OCI-LY7 (cell line): Measurements from ENCODE around the gene POLRMT.

Source experiments
- EZH2phosphoT487 ChIP-seq: fragments of 200-600 bp; sonication (generic); IDR thresholded peaks from 2 replicates; pipeline ENCODE4 v1.6.1; 2018; ENCODE audit warnings: low read depth, borderline replicate concordance, mild to moderate bottlenecking, mixed run types, antibody characterized with exemption, low read length, moderate library complexity, mixed read lengths
- TF ChIP-seq, protein P1 (sequence below): fragments of 200-600 bp; sonication (generic); conservative IDR thresholded peaks from 2 replicates; pipeline ENCODE4 v1.5.1; 2014; ENCODE audit warnings: mild to moderate bottlenecking, antibody characterized with exemption, low read length, moderate library complexity, mixed read lengths

- TF ChIP-seq, protein P1, sequence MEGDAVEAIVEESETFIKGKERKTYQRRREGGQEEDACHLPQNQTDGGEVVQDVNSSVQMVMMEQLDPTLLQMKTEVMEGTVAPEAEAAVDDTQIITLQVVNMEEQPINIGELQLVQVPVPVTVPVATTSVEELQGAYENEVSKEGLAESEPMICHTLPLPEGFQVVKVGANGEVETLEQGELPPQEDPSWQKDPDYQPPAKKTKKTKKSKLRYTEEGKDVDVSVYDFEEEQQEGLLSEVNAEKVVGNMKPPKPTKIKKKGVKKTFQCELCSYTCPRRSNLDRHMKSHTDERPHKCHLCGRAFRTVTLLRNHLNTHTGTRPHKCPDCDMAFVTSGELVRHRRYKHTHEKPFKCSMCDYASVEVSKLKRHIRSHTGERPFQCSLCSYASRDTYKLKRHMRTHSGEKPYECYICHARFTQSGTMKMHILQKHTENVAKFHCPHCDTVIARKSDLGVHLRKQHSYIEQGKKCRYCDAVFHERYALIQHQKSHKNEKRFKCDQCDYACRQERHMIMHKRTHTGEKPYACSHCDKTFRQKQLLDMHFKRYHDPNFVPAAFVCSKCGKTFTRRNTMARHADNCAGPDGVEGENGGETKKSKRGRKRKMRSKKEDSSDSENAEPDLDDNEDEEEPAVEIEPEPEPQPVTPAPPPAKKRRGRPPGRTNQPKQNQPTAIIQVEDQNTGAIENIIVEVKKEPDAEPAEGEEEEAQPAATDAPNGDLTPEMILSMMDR: no peak
- TF ChIP-seq EZH2phosphoT487: no peak
Measured at GRCh38 chr19:658059-658839, 24.9 kb upstream of the POLRMT start.
